Stomach (tissue), 19 donors: Measurements from ENCODE around the gene THOP1. TPM values are rescaled to one million over a fixed set of nuclear protein-coding genes. Genes with fewer than 3 reads are reported as not detected.
A peak's percentile ranks its signal among the peaks of the same experiment; 100 is the strongest.

Experiments used
- DNase-seq, 2 donors: peaks; one replicate each; pipeline versions ENCODE4 v3.0.0 to v3.0.0-alpha.2; 2013 to 2019
- H3K27ac ChIP-seq, 5 donors: fragments of 200-600 bp in 4 of 5; sonication (generic) in 4 of 5; one replicate each; pipeline ENCODE4 v1.5.1; 2013 to 2019; ENCODE audit warnings: mild to moderate bottlenecking in 1 of 5, moderate library complexity in 1 of 5
- H3K27me3 ChIP-seq, 3 donors: fragments of 200-600 bp; sonication (generic); one replicate each; pipeline ENCODE4 v1.5.1; 2017 to 2019; ENCODE audit warnings: mixed run types in 1 of 3
- H3K36me3 ChIP-seq, 4 donors: fragments of 200-600 bp; sonication (generic); 1 replicate in 3 of 4; 2 replicates in 1 of 4; pipeline ENCODE4 v1.5.1; 2016 to 2019
- H3K4me1 ChIP-seq, 4 donors: fragments of 200-600 bp; sonication (generic); one replicate each; pipeline ENCODE4 v1.5.1; 2016 to 2019
- H3K4me3 ChIP-seq, 4 donors: fragments of 200-600 bp; sonication (generic) in 3 of 4; one replicate each; pipeline ENCODE4 v1.5.1; 2016 to 2019; ENCODE audit warnings: mild to moderate bottlenecking in 1 of 4
- H3K9me3 ChIP-seq, 4 donors: fragments of 200-600 bp; sonication (generic); one replicate each; pipeline ENCODE4 v1.5.1; 2016 to 2019
- CTCF ChIP-seq, 7 experiments: fragments of 450-650 bp in 4 of 7; fragments of 200-600 bp in 3 of 7; sonication (generic) in 3 of 7; IDR thresholded peaks; one replicate each; pipeline ENCODE4 v1.5.1; 2016 to 2019; ENCODE audit warnings: antibody characterized with exemption in 7 of 7, control low read depth in 2 of 7, mild to moderate bottlenecking in 1 of 7
- EP300 ChIP-seq: sonication (generic); formaldehyde crosslinking; IDR thresholded peaks from one replicate; pipeline ENCODE4 v1.6.1; 2017; ENCODE audit warnings: antibody characterized with exemption
- POLR2A ChIP-seq, 4 donors: fragments of 450-650 bp; IDR thresholded peaks; one replicate each; pipeline ENCODE4 v1.6.1; 2016; ENCODE audit warnings: antibody characterized with exemption in 4 of 4, control low read depth in 2 of 4, mild to moderate bottlenecking in 1 of 4, moderate library complexity in 1 of 4
- POLR2AphosphoS5 ChIP-seq, 3 donors: sonication (generic); formaldehyde crosslinking; IDR thresholded peaks; one replicate each; pipeline ENCODE4 v1.6.1; 2016; ENCODE audit warnings: antibody characterized with exemption in 3 of 3
- WGBS, 5 donors: extraction: QIAGEN DNeasy Blood & Tissue Kit in 3 of 5; methylation state at CpG; one replicate each; pipeline versions ENCODE4 v1.1.5 to v1.1.7; 2013 to 2018; 5-methylcytosine and 5-hydroxymethylcytosine counted together
- intact Hi-C: fragments of 100-400 bp; cut with DNase I; formaldehyde crosslinking; loops from one replicate; pipeline ENCODE4 v1.15.1; 2023; ENCODE audit warnings: low total_unique reads
- long read RNA-seq, 10 donors: transcript quantifications; one replicate each; lab custom pipeline, GENCODE V29; 2026
- polyA plus RNA-seq, 3 donors: library from polyadenylated mRNA; stranded (reverse); fragments of 200-250 nt; gene quantifications; one replicate each; pipeline ENCODE4 v1.2.3, GENCODE V29; 2013
- total RNA-seq, 5 donors: library from RNA; depleted of rRNA; stranded (reverse); fragments of >200 nt; gene quantifications; one replicate each; pipeline versions ENCODE4 v1.1.0 to v1.2.3, GENCODE V29; 2014 to 2016
- donor health status: healthy with polysubstance abuse.
- donor health status: Bipolar disorder and iron deficiency.
- donor health status: healthy.

The THOP1 gene
- 100 to 1,000 TPM in 1 of 5 donors, 10 to 100 TPM in 4; 16.1 to 244 (median 50.8) TPM for total RNA-seq
- polyA plus RNA-seq: 10 to 100 TPM; 16.2 to 47.9 (median 46.5) TPM
- long read RNA-seq, donor 1, full-length matches to known transcripts: 1 of 1 reads
- long read RNA-seq, donor 1, partial matches to known transcripts: 0 of 1 reads
- long read RNA-seq, donor 1, other reads (novel, unspliced or antisense): 0 of 1 reads
- long read RNA-seq, donor 2, full-length matches to known transcripts: 1 of 1 reads
- long read RNA-seq, donor 2, partial matches to known transcripts: 0 of 1 reads
- long read RNA-seq, donor 2, other reads (novel, unspliced or antisense): 0 of 1 reads
- long read RNA-seq, donor 3, full-length matches to known transcripts: 2 of 2 reads
- long read RNA-seq, donor 3, partial matches to known transcripts: 0 of 2 reads
- long read RNA-seq, donor 3, other reads (novel, unspliced or antisense): 0 of 2 reads
- long read RNA-seq, donor 4: 0 reads
- long read RNA-seq, donor 5: 0 reads
- long read RNA-seq, donor 6, full-length matches to known transcripts: 3 of 3 reads
- long read RNA-seq, donor 6, partial matches to known transcripts: 0 of 3 reads
- long read RNA-seq, donor 6, other reads (novel, unspliced or antisense): 0 of 3 reads
- long read RNA-seq, donor 7: 0 reads
- long read RNA-seq, donor 8, full-length matches to known transcripts: 1 of 1 reads
- long read RNA-seq, donor 8, partial matches to known transcripts: 0 of 1 reads
- long read RNA-seq, donor 8, other reads (novel, unspliced or antisense): 0 of 1 reads
- long read RNA-seq, donor 9: 0 reads
- long read RNA-seq, donor 10, full-length matches to known transcripts: 1 of 1 reads
- long read RNA-seq, donor 10, partial matches to known transcripts: 0 of 1 reads
- long read RNA-seq, donor 10, other reads (novel, unspliced or antisense): 0 of 1 reads

GRCh38 chr19:2785244-2785997 lies at the start of gene THOP1:
THOP1 (plus strand) TSS chr19:2785503; CDS start chr19:2785663, 160 bp downstream.
- peak; percentile 98 to 100 for DNase-seq
- TF ChIP-seq POLR2AphosphoS5 (IDR thresholded peaks at IDR 0.05) (peak; percentile 66 to 89 (median 73)), CTCF (IDR thresholded peaks at IDR 0.05) (no peak), EP300 (no peak), POLR2A (IDR thresholded peaks at IDR 0.05) (no peak)
- Histone ChIP-seq H3K27ac (peak within 1 kb of the TSS; percentile 16 to 96 (median 79)), H3K4me3 (peak within 1 kb of the TSS; percentile 93 to 99 (median 96)), H3K4me1 (peaks cover 31 to 58% (median 52%) of the 10 kb centered on the region in 4 donors), H3K27me3 (no peaks in the 10 kb centered on the region), H3K36me3 (peaks cover 0 to 16% (median 4%) of the 10 kb centered on the region in 4 donors), H3K9me3 (no peaks in the 10 kb centered on the region)
- intact Hi-C loops: no loop called here
- 0 to 1% (median 1%) methylated on average over 23 to 78 of the region's 78 CpGs for WGBS, 5 donors

GRCh38 chr19:2736550-2737190 lies 48.6 kb upstream of the THOP1 start:
- peaks cover 11 to 27% (median 18%) of the 10 kb centered on the region in 4 donors for H3K4me1 ChIP-seq
- TF ChIP-seq POLR2AphosphoS5 (IDR thresholded peaks at IDR 0.05) (no peak), CTCF (IDR thresholded peaks at IDR 0.05) (no peak), EP300 (no peak)
- H3K9me3 ChIP-seq: no peaks in the 10 kb centered on the region
- H3K36me3 ChIP-seq: peaks cover 24 to 57% (median 55%) of the 10 kb centered on the region in 4 donors
- DNase-seq: no peak
- H3K27me3 ChIP-seq: peaks cover 0 to 12% (median 0%) of the 10 kb centered on the region in 3 donors
- H3K27ac ChIP-seq: no peak overlapping the region
- WGBS, 5 donors: 92 to 99% (median 95%) methylated on average over 14 to 15 of the region's 15 CpGs
- H3K4me3 ChIP-seq: no peak overlapping the region
- intact Hi-C loops: no loop called here

- H3K4me1 ChIP-seq: peaks cover 11 to 27% (median 18%) of the 10 kb centered on the region in 4 donors
- peak within 1 kb of the TSS; percentile 89 to 96 (median 94) for H3K4me3 ChIP-seq
- no peaks in the 10 kb centered on the region for H3K9me3 ChIP-seq
- H3K27ac ChIP-seq: peak within 1 kb of the TSS; percentile 36 to 82 (median 73)
- WGBS, 5 donors: 0 to 1% (median 1%) methylated on average over 30 to 64 of the region's 64 CpGs
- intact Hi-C loops: no loop called here
- peaks cover 0 to 16% (median 0%) of the 10 kb centered on the region in 3 donors for H3K27me3 ChIP-seq
- peak; percentile 47 to 78 (median 78) for TF ChIP-seq POLR2AphosphoS5 (IDR thresholded peaks at IDR 0.05)
- peak in 2 of 7 experiments; percentile 33 to 41 for TF ChIP-seq CTCF (IDR thresholded peaks at IDR 0.05)
- TF ChIP-seq EP300: no peak
- no peak for TF ChIP-seq POLR2A (IDR thresholded peaks at IDR 0.05)
- DNase-seq: peak; percentile 99
- peaks cover 16 to 26% (median 24%) of the 10 kb centered on the region in 4 donors for H3K36me3 ChIP-seq
These were observed 45.5 kb upstream of the THOP1 start, which contains the start of gene SLC39A3 for GRCh38 chr19:2739602-2740313. SLC39A3 (minus strand) TSS chr19:2740017; CDS start chr19:2737257, 2,760 bp downstream.
